ENCODE measurements around the gene ASB11.
"Not testable (repeated sequence)": the region's sequence is repeated elsewhere in the genome, so short reads cannot be mapped to it uniquely, and the experiment has no call there.

The ASB11 gene

DNA sequence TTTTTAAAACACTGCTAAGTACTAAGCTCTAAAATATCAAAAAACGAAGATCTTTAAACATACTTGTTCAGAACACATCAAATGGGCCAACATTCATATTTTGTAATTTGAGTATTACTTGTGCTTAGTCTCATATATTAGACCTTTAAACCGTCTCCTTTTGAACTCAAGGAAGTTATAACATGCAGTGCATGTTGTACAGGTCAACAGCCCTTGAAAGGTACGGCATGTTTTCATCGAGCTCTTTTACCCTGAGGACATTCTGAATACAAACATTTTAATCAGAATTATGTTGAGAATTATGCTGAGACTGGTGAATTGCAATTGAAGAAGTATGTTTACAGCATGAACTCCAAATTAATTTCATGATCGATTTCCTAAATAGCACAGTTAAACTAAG, 7.0 kb upstream of the ASB11 start:
- H3K4me3 ChIP-seq (ENCODE audit: low read length) = no peak overlapping the region
- no peak for TF ChIP-seq ZNF274 (IDR thresholded peaks at IDR 0.05; ENCODE audit: low read depth, low read length)

DNA sequence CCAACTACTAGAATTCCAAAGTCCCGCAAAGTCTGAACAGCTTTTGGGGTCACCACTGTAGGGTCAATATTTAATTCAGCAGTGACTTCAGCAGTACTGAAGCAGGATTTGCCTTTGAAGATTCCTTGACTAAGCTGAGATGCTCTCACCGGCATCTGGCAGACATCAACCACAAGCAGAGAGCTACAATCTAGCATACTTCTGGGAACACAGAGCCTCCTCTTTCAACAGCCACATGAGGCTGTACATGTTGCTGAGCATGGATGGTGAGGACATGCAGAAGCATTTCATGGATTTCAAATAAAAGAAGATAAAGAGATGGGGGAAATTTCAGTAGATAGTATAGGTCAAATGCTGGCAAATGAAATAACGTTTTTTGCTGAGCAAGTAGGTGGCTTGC, 6.6 kb upstream of the ASB11 start:
- H3K4me3 ChIP-seq (ENCODE audit: low read length) = no peak overlapping the region
- TF ChIP-seq ZNF274 (IDR thresholded peaks at IDR 0.05; ENCODE audit: low read depth, low read length) = no peak

DNA sequence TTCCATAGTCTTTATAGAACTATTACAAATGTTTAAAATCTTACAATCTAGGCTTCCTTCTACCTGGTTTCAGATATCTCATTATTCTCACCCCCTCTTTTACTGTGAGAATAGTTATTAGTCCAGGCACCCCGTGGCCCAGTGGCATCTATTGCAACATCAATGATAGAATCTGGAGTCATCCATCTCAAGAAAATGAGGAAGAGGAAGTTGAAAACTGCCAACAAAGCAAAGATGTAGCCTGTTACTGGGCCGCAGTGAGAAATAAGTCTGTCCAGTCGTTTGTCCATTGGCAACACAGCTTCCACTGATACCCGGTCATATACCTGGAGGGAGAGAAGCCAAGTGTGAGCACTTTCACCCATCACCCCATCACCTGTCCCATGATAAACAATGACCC, 6.0 kb upstream of the ASB11 start:
- no peak overlapping the region for H3K4me3 ChIP-seq (ENCODE audit: low read length)
- TF ChIP-seq ZNF274 (IDR thresholded peaks at IDR 0.05; ENCODE audit: low read depth, low read length) = no peak

DNA sequence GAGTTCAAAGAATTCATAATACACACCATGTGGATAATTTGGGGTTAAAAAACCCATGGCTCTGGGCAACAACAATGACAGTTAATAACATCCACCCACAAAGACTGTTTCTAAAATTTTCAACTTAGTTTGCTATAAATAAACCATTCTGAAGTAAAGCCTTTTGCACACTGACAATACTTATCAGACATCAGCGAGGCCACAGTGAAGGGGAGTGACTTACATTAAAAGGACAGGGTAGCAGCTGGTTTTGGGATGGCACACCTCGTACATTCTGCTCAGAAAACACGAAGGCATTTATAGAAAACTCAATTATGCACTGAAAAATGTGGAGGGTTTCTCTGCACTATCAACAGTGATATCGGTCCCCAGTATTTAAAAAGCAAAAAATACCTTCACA, 4.9 kb upstream of the ASB11 start:
- TF ChIP-seq ZNF274 (IDR thresholded peaks at IDR 0.05; ENCODE audit: low read depth, low read length) = no peak

DNA sequence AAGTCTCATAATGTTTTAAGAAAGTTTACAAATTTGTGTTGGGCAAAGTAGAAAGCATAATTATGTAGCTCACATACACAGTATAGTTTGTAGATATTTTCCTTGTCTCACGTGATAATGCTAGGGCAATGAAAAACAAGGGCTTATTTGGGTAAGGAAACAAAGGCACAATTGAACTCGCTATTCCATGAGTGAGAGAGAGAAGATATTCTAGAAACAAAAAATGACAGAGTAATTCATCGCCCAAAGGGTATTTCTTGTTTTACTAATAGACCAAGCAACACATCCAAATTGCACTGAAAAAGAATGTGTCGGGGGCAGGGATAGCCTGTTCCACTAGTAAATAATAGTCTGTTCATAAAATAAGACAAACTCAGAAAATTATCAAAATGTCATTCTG, 3.6 kb upstream of the ASB11 start:
- H3K4me3 ChIP-seq (ENCODE audit: low read length) = no peak overlapping the region
- no peak for TF ChIP-seq ZNF274 (IDR thresholded peaks at IDR 0.05; ENCODE audit: low read depth, low read length)

More for the DNA sequence above, 4.9 kb upstream of the ASB11 start:
- no peak overlapping the region for H3K4me3 ChIP-seq (ENCODE audit: low read length)

DNA sequence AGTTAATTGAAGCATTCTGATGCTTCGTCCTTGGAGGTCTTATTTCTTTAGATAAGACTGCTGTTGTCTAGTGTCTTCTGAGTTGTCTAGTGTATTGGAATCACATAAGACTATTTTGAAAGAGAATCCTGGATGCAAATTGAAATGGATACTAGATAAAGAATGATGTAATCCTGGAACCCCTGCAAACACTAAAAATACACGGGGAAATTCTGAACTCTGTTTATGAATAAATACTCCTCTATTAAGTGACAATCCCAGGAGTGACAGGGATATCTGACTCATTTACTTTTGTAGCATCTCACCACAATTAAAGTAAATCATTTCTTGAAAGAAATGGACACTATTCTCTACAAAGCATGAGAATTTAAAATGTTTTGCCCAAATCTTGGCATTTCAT, 968 bp downstream of the ASB11 start:
- H3K4me3 ChIP-seq (ENCODE audit: low read length) = no peak overlapping the region
- no peak for TF ChIP-seq ZNF274 (IDR thresholded peaks at IDR 0.05; ENCODE audit: low read depth, low read length)

DNA sequence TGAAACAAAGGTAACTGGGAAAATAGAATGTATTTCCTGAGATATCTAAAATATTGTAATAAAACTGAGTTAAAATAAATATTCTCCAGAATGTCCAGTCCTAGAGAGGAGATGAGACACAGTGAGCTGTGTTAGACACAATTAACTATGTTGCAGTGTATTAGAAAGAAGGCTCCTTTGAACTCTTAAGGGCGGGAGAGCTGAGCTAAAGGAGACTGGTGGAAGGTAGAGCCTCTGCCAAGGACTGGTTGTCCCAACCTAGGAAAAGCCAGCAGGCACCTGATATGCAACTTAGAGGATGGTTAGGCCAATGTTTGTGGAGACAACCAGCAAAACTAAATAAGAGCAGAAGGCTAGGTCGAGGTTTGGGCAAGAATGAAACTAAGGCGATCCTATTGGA, 4.3 kb downstream of the ASB11 start:
- TF ChIP-seq ZNF274 (IDR thresholded peaks at IDR 0.05; ENCODE audit: low read depth, low read length) = no peak
- no peak overlapping the region for H3K4me3 ChIP-seq (ENCODE audit: low read length)

DNA sequence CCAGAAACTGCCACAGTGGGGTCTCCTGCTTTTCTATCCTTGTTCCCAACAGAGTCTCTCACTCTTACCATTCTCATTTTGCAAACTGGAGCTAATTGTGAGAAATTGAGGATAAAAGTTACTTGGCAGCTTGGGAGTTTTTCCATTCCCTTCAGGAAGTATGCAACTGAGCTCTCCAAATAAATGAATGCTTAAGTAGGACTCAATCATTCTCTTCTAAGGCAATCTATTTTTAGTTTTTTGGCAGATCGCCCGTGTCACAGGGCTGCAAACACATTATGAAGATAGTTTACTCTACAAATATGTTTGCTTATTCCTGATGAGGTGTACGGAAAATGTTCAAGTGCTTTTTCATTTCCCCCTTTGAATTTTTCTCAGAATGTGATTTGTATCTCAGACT, 5.3 kb downstream of the ASB11 start:
- no peak overlapping the region for H3K4me3 ChIP-seq (ENCODE audit: low read length)
- no peak for TF ChIP-seq ZNF274 (IDR thresholded peaks at IDR 0.05; ENCODE audit: low read depth, low read length)

DNA sequence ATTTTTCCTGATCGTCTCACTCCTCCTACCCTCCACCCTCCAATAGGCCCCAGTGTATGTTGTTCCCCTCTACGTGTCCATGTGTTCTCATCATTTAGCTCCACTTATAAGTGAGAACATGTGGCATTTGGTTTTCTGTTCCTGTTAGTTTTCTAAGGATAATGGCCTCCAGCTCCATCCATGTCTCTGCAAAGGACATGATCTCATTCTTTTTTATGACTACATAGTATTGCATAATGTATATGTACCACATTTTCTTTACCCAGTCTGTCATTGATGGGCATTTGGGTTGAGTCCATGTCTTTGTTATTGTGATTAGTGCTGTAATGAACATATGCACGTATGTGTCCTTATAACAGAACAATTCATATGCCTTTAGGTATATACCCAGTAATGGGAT, 9.5 kb downstream of the ASB11 start:
- not testable (repeated sequence) for H3K4me3 ChIP-seq (ENCODE audit: low read length)

DNA sequence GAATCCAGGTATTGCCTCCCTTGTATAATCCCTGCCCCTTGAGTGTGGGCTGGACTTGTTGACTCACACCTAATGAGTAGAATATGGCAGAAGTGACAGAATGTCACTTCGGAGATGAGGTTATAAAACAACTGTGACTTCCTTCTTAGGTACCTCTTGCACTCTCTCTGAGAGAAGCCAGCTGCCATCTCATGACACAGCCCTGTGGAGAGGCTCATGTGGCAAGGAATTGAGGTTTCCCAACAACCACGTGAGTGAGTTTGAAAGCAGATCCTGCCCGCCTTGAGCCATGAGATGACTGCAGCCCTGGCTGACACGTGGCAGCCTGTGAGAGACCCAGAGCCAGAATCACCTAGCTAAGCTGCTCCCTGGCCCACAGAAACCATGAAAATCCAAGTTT, 13.5 kb downstream of the ASB11 start:
- H3K4me3 ChIP-seq (ENCODE audit: low read length) = no peak overlapping the region
- TF ChIP-seq ZNF274 (IDR thresholded peaks at IDR 0.05; ENCODE audit: low read depth, low read length) = no peak

DNA sequence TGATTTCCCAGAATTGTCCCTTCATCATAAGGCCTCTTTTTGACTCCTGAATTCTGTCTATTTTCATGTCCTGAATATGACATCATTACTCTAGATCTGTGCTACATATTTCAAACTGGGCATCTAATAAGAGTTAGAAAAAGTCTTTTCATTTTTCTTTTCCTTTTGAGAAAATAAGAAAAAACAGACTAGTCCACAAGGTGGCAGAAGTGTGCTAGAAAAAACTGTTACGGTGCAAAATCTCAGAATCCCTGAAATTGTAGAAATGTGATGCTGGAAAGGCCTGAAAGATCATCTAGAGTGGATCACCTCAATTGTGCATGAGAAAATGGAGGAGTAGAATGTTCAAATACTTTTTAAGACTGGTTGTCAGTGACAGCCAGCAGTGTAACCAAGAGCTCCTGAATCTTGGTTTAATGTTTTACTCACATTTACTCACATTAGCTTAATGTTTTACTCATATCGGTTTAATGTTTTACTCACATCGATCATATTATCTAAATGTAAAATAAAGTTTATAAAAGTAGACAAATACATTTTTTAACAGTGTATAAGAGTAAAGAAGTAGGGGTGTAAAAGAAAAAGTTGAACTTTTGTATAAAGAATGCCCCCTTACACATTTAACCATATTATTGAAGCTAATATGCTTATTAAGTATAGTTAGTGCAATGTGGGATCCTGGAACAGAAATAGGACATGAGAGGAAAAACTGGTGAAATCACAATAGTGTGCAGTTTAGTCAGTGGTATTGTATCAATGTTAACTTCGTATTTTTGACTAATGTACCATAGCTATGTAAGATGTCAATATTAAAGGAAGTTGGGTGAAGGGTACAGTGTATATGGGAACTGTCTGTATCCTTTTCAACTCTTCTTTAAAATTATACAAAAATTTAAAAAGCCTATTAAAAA, 15.2 kb downstream of the ASB11 start:
- no peak overlapping the region for H3K4me3 ChIP-seq (ENCODE audit: low read length)
- TF ChIP-seq ZNF274 (IDR thresholded peaks at IDR 0.05; ENCODE audit: low read depth, low read length) = no peak

DNA sequence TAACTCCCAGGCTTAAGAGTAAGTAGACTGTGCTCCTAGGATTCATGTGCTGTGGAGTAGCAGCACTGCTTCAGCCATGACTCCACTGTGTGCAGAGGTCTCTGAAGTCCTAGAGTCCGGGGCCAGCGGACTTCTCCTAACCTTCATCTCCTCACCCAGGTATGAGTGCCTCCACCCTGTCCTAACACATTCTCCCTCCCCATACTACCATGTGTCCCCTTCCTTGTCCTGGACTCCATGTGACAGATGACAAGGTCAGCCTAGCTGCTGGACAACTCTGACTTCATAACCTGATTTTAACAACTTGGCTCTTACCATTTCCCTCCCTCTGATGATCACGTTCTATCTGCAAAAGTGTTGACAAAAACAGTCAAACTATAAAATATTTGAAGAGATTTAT, 16.7 kb downstream of the ASB11 start:
- no peak for TF ChIP-seq ZNF274 (IDR thresholded peaks at IDR 0.05; ENCODE audit: low read depth, low read length)
- H3K4me3 ChIP-seq (ENCODE audit: low read length) = no peak overlapping the region

DNA sequence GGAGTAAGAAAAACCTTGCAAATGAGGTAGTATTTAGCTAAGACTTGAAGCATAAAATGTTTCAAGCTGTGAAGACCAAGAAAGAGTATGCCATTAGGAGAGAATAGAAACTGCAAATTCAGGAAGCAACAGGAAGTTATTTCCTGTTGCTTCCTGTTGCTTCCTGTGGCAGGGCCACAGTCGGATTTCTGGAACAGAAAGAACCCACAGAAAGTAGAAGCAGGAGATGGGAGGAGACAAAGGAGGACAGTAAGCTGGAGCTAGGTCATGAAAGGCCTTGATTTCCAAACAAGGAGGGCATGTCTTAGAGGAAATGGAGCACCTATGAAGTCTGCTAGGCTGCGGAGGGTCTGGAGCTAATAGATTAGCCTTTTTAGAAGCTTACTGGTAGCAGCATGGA, 17.2 kb downstream of the ASB11 start:
- TF ChIP-seq ZNF274 (IDR thresholded peaks at IDR 0.05; ENCODE audit: low read depth, low read length) = no peak
- H3K4me3 ChIP-seq (ENCODE audit: low read length) = no peak overlapping the region

DNA sequence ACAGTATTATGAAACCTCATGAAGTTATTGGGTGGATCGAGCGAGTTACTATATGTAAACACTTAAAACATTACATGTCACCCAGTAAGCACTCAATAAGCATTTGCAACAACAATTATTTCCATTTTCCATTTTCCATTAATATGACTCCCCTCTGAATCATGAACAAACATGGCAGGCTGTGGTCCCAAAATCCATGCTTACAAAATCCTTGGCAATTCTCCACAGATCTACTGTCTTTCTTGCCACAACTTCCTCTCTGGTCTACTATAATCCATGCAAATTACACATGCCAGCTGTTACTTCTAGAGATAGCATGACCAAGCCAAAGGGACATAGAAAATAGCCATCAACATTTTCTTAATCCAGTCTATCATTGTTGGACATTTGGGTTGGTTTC, 22.0 kb downstream of the ASB11 start:
- TF ChIP-seq ZNF274 (IDR thresholded peaks at IDR 0.05; ENCODE audit: low read depth, low read length) = no peak

DNA sequence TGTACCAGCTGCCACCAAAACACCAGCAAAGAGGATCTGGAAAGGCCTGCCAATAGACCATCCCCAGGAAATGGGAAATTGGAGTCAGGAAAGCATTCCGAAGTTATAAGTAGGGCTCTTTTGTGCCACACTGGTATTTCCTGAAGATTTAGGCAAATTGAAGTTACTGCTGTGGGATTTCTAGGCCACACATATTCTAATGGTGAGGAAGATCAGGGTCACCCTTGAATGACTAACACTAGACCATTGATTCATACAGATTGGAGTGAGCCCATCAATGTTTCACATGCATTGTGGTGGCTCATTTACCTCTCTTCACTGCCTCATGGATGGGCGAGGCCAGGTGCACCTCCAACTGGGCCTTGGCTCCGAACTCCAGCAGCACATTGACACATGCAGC, 22.6 kb downstream of the ASB11 start:
- H3K4me3 ChIP-seq (ENCODE audit: low read length) = no peak overlapping the region
- no peak for TF ChIP-seq ZNF274 (IDR thresholded peaks at IDR 0.05; ENCODE audit: low read depth, low read length)

More for the DNA sequence above, 22.0 kb downstream of the ASB11 start:
- no peak overlapping the region for H3K4me3 ChIP-seq (ENCODE audit: low read length)

DNA sequence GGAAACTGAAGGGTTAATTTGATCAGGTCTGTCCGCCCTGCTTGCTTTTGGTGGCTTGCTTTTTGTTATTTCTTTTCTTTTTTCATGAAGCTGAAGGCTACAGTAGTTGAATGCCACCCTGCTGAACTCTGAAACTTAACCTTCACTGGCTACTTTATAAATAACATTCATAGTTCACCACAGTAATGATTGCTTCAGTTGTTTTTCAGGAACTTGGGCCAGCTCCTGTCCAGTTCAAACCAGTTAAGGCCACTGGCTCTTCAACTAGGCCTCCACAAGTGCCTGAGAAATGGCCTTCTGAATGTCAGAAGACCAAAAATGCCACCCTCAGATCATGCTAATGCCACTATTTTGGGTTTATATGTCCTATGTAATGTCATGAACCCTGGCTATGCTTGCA, 37.8 kb downstream of the ASB11 start:
- no peak overlapping the region for H3K4me3 ChIP-seq (ENCODE audit: low read length)
- TF ChIP-seq ZNF274 (IDR thresholded peaks at IDR 0.05; ENCODE audit: low read depth, low read length) = no peak
